ENCODE measurements around the gene ING5.

The ING5 gene

DNA sequence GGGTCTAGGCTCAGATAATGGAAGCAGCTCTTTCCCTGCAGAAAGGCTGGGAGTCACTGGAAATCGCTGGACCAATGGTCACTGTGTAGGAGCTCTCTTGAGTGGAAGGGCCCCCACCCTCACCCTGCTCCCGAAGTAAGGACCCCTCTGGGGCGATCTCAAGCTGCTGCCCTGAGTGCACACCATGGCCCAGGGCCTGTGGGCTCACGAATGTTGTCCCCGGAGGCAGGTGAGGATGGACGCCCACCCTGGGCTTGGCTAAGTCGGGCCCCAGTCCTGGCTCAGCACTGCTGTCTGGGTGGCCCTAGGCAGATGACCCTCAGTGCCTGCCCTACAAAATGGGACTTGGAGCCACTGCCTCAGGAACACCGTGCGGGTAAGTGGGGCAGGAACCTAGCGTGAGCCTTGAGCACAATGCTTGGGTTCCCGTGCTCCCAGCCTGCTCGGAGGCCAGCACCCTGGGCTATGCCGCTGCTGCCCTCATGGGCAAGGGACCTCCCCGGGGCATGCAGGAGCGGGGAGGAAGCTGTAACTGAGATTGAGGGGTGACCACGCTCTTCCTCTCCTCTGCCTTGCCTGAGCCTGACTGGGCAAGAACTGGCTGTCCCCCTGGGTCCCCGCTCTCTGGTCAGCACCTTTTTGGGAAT is 36.3 kb downstream of the ING5 start:
- TF ChIP-seq, protein P1, sequence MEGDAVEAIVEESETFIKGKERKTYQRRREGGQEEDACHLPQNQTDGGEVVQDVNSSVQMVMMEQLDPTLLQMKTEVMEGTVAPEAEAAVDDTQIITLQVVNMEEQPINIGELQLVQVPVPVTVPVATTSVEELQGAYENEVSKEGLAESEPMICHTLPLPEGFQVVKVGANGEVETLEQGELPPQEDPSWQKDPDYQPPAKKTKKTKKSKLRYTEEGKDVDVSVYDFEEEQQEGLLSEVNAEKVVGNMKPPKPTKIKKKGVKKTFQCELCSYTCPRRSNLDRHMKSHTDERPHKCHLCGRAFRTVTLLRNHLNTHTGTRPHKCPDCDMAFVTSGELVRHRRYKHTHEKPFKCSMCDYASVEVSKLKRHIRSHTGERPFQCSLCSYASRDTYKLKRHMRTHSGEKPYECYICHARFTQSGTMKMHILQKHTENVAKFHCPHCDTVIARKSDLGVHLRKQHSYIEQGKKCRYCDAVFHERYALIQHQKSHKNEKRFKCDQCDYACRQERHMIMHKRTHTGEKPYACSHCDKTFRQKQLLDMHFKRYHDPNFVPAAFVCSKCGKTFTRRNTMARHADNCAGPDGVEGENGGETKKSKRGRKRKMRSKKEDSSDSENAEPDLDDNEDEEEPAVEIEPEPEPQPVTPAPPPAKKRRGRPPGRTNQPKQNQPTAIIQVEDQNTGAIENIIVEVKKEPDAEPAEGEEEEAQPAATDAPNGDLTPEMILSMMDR (IDR thresholded peaks at IDR 0.05), result no peak

DNA sequence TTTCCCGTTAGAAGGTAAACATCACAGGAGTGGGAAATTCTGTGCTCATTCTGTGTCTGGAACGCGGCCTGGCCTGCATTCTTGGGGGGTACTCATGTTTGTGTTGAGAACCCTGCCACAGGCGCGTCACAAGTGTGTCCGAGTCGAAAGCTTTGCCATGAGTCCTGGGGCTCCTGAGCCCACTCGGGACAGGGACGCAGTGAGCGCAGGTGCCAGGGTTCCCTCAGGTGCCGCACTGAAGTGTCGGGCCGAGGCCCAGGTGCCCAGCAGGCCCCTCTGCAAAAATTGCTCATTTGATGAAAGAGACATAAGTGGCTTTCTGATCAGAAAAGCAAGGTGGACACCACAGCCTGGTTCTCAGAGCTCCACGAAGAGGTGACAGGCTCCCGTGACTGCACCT is 37.3 kb downstream of the ING5 start:
- TF ChIP-seq, protein P1 (IDR thresholded peaks at IDR 0.05), result no peak

DNA sequence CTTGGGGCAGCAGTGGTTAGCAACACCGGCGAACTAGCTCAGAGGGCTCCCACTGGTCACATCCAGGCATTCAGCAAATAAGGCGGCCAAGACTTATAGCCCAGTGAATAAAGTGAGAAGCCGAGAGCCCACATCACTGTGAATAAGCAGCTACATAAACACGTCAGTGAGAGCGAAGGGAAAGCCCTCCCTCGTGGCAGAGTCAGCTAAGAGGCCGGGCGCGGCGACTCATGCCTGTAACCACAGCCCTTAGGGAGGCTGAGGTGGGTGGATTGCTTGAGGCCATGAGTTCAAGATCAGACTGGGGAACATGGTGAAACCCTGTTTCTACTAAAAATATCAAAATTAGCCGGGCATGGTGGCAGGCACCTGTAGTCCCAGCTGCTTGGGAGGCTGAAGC is 37.8 kb downstream of the ING5 start:
- TF ChIP-seq, protein P1 (IDR thresholded peaks at IDR 0.05), result no peak

DNA sequence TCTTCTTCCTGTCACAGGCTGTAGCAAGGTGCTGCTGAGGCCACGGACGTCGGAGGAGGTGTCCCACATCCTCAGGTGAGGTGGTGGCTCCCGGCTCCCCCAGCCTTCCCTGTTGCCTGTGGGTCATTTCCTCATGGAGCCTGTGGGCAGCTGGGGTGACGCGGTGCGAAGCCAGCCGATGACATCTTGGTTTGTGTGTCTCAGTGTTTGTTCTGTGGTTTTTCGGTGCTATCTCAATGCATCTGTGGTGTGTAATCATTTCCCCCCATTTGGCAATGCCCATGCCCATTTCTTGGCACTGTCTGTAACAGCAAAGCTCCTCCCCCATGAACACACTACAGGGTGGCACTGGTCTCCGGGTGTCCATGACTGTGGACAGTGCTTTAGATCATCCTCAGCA is 39.2 kb downstream of the ING5 start:
- TF ChIP-seq, protein P1 (IDR thresholded peaks at IDR 0.05), result no peak

DNA sequence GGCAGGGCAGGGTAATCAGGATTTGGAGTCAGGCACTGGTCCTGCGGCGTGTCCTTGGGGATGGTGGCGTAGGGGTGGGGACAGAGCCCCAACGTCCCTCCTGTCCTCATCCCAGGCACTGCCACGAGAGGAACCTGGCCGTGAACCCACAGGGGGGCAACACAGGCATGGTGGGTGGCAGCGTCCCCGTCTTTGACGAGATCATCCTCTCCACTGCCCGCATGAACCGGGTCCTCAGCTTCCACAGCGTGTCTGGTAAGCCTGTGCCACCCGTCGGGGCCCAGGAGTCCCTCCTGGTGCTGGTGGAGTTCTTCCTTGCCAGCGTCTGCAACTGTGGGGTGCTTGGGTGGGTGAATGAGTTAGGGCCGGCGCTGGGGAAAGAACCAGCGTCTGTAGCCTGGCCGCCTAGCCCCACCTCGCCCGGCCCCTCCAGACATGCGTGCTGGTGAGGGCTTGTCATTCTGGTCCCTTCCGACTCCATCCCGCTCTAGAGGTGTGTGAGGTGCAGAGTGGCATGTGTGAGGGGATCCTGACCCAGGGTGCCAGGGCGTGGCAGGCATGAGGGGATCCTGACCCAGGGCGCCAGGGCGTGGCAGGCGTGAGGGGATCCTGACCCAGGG is 40.6 kb downstream of the ING5 start:
- TF ChIP-seq, protein P1 (IDR thresholded peaks at IDR 0.05), result no peak

DNA sequence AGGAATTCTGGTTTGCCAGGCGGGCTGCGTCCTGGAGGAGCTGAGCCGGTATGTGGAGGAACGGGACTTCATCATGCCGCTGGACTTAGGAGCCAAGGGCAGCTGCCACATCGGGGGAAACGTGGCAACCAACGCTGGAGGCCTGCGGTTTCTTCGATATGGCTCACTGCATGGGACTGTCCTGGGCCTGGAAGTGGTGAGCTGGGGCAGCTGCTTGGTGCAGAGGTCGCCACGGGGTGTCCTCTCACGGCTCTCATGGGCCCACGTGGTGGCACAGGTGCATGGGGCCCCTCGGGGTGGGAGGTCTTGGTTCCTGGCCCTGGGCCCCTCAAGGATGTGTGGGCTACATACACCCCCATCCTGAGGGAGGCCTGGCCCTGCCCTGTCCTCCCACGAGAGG is 41.8 kb downstream of the ING5 start:
- TF ChIP-seq, protein P1 (IDR thresholded peaks at IDR 0.05), result no peak

DNA sequence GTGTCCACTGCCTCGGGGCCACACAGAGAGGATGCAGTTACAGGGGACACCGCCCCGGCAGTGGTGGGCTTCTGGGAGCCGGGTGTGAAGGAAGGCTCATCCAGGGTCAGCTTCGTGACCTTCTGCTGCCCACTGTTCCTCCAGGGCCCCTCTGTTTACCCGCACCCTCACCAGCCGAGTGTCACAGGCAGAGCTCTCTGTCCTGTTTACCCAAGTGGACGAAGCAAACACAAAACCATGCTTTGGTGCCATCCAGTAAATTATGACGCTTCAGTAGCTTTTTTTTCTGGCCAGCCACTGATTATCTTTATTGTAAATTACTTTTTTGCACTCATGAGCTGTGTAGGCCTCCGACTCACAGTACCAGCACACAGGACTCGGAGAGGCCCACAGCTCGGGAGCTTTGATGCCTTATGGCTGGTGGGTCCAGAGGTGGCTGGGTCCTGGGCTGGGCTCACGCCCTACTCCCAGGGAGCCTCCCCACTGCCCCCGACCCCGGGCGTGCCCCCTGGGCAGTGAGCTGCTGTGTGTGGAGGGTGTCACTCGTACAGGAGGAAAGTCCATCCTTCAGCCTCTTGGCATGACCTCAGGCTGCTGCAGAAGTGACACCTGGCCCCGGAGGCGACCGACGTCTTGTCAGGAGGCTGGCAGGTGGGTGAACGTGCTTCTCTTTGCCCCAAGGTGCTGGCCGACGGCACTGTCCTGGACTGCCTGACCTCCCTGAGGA is 42.4 kb downstream of the ING5 start:
- TF ChIP-seq, protein P1 (IDR thresholded peaks at IDR 0.05), result no peak

All from LNCAP (cell line).